GM21360 (cell line): ENCODE results near the gene CEP128.
A peak's percentile ranks its signal among the peaks of the same experiment; 100 is the strongest.

Source experiments
- ATAC-seq: cut with Tn5 transposase; IDR thresholded peaks from one replicate; pipeline ENCODE4 v1.9.1; 2021; ENCODE audit warnings: mild to moderate bottlenecking, moderate library complexity; ENCODE audit not compliant: unreplicated experiment

The CEP128 gene

DNA sequence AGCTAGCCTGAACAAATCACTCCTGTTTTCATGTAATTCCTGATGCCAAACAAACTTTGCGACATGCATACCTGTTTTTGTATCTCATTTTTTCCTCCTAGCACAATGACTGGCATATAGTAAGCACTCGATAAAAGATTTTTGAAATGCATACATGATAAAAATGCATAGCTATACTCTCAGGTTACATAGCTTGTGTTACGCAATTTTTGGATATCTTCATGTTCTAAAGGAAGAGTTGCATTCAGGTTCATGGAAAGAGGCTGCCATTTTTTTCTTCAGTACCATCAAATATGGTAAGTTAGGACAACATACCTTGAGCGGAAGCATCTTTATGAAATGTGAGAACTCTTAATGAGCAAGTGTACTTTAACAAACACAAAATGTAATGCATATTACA lies 445.4 kb downstream of the CEP128 start:
- no peak for ATAC-seq

DNA sequence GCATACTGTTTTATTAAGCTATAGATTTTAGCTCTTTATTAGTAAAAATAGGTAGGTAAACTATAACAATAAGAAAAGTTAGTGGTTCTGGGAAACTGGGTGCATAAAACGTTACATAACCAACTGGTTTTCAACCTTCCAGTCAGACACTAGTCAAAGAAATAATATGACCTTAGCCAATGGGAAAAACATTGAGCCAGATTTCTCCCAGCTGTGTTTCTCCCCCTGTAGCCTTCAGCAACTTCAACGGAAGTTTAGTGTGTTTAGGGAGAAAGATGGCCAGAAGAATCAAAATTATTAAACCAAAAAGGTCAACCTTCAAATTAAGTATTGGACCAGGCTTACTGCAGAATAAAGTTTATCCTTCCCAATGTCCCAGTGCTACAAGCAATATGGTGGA lies 446.8 kb downstream of the CEP128 start:
- ATAC-seq: no peak

DNA sequence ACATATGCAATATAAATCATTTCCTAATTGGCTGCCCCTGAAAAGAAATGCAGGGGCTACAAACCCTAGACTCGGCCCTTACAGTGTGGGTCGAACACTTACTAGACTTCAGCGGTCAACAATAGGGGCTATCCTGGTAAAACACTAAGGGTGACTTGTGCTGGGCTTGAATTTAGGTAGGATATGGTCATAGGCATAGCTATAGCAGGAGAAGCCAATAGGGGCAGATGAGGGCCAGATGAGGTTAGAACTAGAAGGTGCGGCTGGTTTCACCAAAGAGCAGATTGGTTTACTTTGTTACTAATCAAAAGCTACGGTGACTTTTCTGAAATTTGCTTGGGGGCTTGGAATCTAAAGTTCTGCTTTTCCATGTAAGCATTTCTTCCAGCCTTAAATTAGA lies 447.9 kb downstream of the CEP128 start:
- no peak for ATAC-seq

DNA sequence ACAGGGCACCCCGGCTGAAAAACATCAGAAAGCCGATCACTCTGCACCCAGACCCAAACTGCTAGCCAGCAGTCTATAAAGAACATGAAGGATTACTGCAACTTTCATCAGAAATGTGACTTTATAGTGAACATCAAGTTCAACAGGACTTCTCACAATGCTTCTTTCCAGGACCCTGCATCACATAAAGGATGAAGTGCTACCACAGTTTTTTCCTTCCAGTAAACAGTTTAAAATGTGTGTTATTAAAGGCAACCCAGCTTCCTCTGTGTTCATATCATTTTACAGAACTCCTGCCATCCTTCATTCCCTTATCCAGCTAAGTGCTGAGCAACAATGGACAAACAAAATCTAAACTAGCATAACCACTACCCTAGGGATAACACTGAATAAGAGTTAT lies 449.9 kb downstream of the CEP128 start:
- ATAC-seq: no peak

DNA sequence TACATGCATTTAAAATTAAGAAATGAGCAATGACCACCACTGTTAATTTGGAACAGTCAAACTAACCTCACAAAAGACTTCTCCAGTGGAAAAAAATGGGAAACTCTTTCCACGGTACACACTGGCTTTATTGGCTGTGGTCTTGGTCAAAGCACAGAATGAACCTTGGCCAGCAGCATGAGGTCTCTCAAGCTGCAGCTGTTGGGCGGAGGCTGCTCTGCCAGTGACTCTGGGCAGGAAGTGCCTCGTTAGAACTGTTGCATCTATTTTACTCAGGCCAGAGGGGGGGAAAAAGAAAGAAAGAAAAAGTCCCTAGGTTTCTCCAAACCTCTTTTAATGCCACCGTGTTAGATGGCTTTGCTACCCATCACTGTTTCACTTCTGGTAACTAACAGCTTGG lies 450.4 kb downstream of the CEP128 start:
- ATAC-seq: peak; percentile 74

DNA sequence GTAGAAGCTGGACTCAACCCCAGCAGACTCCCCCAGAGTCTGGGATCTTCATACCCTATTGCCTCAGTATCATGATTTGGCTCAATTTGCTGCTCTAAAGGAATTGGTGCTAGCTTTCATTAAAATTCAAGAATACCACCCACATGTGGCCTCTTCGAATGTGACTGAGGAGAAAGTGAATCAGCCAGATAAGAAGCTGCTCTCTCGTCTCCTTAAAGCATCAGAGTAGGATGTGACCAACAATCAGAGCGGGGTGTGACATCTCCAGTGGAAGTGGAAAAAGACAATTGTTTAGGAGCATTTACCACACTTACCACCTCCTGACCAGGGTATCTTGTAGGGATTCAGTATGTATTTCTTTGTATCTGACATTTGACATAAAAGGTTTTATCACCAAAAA lies 452.0 kb downstream of the CEP128 start:
- ATAC-seq: no peak

DNA sequence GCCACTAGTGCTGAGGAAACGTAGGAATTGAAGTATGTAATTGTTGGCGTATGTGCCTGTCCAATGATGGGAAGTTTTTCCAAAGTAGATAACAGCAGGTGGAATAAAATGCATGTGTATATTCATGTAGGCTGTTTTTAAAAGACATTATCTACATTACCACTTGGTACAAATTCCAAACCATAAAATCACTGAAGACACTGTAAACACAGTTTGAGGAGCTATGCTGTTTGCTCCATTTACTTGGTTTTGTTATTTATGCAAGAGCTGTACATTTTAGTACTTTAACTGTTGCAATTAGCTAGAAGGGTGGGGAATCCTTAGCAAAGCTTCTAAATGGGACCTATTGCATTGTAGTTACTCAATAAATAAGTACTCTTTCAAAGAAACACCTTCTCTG lies 455.8 kb downstream of the CEP128 start:
- no peak for ATAC-seq

DNA sequence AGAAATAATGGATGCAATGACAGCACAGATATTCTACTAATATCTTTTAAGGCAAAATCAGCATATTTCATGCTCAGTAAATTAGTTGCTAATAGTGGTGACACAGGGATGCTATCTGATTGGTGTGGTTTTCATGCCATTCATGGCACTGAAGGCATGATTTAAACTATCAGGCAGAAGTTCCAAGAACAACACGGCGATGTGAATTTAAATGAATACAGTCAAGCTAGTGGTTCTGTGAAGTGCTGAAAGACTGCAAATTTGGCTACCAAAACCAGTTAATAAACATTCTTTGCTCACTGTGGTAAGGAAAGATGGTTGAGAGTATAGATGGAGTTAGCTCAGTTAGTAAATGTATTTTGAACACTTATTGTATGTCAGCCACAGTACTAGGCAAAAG lies 458.2 kb downstream of the CEP128 start:
- no peak for ATAC-seq

DNA sequence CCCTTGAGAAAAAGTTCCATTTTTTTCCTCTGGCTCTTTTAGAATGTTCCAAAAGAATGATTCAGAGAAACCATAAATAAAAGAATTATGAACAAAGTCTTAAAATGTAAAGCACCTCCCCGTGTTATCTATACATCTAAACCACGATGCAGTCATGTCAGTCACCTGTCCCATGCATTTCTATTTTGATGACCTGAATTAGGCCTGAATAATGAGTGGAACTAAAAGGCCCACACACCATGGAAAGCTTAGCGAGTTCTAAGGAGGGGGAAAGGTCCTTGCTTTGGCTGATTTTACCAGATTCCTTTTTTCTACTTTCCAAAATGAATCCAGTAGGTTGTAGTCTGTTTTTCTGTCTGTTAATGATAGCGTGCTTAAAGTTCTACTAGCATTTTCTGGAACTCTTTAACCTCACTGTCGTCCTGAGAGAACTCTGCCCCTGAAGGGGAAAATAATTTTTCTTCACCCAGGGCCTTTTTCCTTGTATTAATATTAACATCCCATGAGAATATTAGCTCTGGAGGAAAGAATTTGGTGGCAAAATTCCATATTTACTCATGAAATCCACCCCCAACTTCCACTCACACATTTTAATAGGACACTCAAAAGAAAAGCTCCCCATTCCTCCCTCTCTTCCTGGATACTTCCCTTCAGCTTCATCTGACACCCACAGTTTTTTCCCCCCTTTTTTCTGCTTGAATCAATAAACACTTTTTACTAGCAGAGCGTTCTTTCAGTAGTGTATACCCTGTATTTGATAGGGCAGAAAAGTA lies 464.0 kb downstream of the CEP128 start:
- no peak for ATAC-seq

DNA sequence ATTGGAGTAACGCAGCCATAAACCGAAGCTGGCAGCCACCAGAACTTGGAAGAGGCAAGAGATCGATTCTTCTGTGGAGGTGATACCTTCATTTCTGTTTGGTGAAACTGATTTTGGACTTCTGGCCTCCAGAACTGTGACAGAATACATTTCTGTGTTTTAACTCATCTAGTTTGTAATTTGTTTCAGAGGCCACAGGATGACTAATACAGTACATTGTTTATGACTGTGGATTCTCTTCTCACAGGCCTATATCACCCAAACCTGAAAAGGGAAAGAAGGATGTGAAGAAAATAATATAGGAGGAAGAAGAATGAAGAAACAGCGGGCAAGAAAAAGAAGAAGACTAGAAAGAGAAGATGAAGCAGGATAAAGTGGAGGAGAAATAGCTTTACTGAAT lies 466.5 kb downstream of the CEP128 start:
- ATAC-seq: no peak

DNA sequence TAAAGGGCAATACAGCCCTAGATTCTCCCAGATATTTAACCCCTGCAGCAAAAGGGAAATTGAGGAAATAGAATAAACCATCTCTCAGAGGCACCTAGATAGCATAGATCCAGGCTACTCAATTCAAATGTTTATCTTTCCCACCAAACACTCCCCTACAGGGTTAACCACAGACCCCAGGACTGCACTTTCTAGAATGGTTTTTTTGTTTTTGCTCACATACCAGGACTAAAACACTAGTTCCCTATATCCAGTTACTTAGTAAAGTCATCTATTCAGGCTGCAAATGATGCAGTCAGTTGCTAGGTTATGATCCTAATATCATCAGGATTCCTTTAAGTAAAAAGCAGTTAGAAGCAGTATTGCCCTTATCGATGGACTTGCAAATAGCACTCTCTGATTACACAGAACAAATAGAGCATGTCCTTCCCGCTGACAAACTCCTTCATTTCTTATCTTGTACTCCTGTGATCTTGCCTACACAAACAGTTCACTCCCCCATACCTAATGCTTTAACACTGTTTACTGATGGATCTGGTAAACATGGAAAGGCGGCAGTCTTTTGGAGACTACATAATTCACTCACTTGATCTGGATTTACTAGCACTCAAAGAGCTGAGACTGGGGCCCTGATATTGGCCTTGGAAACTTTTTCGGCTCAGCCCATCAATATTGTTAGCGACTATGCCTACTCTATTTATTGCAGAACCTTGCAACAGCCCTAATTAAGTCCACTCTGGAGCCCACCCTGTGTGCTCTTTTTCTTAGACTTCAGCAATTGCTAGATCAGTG lies 473.0 kb downstream of the CEP128 start:
- no peak for ATAC-seq

DNA sequence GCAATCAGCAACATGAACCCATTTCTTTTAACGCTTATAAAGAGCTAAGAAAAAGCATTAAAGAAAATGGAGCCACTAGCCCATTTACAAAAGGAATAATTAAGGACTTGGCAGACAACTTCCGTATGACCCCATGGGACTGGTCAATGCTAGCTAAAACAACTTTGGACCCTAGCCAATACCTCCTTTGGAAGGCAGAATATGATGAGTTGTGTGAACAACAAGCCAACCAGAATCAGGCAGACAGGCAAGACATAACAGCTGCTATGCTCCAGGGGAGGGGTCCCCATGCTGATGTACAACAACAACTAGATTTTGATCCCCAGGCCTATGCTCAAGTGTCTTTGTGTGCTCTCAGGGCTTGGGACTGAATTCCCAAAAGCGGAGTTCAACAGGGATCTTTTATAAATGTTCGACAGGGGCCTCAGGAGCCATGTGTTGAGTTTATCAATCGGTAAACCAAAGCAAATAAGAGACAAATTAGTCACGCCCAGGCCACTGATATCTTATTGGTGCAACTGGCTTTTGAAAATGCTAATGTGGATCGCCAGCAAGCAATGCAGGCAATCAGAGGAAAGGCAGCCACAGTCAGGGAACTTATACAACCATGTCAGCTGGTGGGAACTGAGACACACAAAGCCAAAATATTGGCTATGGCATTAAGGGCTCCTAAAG lies 475.9 kb downstream of the CEP128 start:
- ATAC-seq: no peak

DNA sequence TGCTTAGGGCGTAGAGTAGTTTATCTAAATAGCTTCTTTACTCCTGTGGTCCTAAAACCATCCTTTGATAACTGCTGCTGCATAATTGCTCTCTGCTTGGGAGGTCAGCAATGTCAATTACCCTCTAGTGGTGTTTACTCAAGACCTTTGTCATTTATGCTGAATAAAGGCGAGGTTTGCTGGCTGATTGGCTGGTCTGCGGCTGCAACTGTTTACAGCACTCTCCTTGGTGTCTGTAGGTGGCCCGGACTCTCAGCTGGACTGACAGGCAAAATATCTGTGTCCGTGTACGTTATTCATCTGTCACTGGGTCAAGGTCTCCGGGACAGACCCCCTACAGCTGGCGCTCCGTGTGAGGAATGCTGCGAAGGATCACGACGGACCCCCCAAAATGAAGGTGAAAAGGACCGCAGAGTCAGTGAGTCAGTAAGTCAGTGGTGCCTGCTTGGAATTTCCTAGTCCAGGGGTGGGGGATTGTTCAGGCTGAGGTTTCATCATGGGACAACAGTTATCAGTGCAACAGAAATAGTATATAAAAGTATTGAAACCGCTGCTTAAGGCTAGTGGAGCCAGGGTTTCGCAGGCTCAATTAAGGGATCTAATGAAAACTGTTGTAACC lies 476.9 kb downstream of the CEP128 start:
- ATAC-seq: no peak

DNA sequence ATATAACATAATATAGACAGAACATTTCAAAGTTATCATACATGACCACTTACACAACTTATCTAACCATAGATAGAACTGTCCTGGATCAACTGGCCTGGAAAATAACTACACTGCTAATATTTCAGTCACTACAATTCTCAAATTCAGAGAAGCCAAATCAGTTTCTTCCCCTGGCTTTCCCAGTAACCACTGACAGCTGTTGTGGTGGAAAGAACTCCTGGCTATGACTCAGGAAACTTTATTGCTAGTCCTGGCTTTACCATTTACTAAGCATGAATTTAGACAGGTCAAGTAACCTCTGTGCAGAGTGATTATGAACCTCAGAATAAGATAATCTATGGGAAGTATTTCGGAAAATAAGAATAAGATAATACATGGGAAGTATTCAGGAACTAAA lies 485.3 kb downstream of the CEP128 start:
- no peak for ATAC-seq

DNA sequence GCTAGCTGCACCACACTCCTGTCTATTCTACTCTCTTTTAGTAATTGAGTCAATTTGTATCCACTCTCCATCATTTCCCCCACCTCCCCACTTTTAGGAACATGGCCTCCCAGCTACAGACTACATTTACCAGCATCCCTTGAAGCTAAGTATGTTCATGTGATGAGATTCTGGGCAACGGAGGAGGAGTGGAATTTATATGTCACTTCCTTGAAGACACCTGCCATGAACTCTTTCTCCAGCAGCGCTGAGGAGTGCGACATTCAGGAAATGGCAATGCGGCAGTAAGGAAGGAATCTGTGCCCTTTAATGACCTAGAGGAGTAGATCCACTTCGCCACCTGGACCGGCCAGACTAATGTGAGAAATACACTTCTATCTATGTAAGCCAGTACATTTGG lies 486.5 kb downstream of the CEP128 start:
- no peak for ATAC-seq

DNA sequence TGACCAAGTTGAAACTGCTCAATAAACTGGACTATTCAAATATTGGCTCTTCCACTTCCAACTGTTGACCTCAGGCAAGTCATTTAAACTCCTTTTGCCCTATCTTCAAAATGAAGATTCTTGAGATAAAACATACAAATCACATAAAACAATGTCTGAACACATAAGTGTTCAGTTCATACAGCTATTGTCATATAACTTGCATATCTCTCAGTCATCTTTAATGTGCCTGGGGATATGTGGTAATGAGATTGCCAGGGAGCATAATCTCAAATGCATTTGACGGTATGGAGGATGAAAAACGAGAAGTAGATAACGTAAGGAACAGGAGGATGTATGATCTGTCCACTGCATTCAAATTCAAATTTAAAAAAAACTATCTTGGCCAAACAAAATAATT lies 493.3 kb downstream of the CEP128 start:
- no peak for ATAC-seq

DNA sequence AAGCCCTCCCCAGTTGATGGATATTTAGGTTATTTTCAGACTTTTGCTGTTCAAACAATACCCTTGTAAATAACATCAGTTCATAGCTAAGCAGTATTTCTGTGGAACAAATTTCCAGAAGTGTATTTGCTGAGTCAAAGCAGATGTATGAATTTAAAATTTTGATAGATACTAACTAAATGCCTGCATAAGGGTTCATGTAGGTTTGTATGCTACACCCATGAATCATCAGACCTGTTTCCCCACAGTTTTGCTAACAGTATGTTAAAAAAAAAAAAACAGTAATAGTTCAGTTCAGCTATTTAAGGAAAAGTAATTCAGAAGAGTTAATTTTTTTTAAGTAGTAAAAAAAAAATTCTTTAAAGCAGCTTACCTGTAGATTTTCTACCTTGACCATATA lies 494.1 kb downstream of the CEP128 start:
- ATAC-seq: no peak
